Activated CD4-positive, alpha-beta memory T cell treated with anti-CD3 and anti-CD28 coated beads, Interleukin-2, amount 10 ng/mL, durations not matched to agents 7 days and 5 days (primary cell): ENCODE data around the gene LAIR2. TPM values are rescaled to one million over a fixed set of nuclear protein-coding genes. Genes with fewer than 3 reads are reported as not detected.
A peak's percentile ranks its signal among the peaks of the same experiment; 100 is the strongest.

Source experiments
- CTCF ChIA-PET: fragments of 350-600 bp; sonication (Branson Sonifier 250); formaldehyde crosslinking; loops from one replicate; lab custom pipeline; 2021; ENCODE audit warnings: antibody characterized with exemption, inconsistent platforms; lab: Charles Lee
- POLR2A ChIA-PET: fragments of 350-600 bp; sonication (Branson Sonifier 250); formaldehyde crosslinking; loops from one replicate; lab custom pipeline; 2021; ENCODE audit warnings: antibody characterized with exemption; lab: Charles Lee
- DNase-seq: peaks from one replicate; pipeline ENCODE4 v3.0.0-alpha.2; 2020
- H3K27ac Mint-ChIP-seq: one replicate; pipeline ENCODE4 v1.8.0; 2021; ENCODE audit warnings: mild to moderate bottlenecking, mixed read lengths
- H3K27me3 Mint-ChIP-seq: one replicate; pipeline ENCODE4 v1.8.0; 2021; ENCODE audit warnings: mixed read lengths
- H3K36me3 Mint-ChIP-seq: one replicate; pipeline ENCODE4 v1.8.0; 2021; ENCODE audit warnings: low read depth, mixed read lengths
- H3K4me1 Mint-ChIP-seq: one replicate; pipeline ENCODE4 v1.8.0; 2021; ENCODE audit warnings: mixed read lengths
- H3K4me3 Mint-ChIP-seq: one replicate; pipeline ENCODE4 v1.8.0; 2021; ENCODE audit warnings: mild to moderate bottlenecking, mixed read lengths
- H3K9me3 Mint-ChIP-seq: one replicate; pipeline ENCODE4 v1.8.0; 2021; ENCODE audit warnings: mixed read lengths
- total RNA-seq, 2 experiments: library from RNA; stranded (reverse); gene quantifications; one replicate each; pipeline ENCODE4 v1.2.3, GENCODE V29; 2021

The LAIR2 gene
- total RNA-seq, 2 experiments from 2014 or later: 2.4 to 3.8 TPM

GRCh38 chr19:54533476-54533875, 30.8 kb downstream of the LAIR2 start:
- Mint-ChIP-seq H3K27me3 (peaks cover 52% of the 10 kb centered on the region), H3K9me3 (no peaks in the 10 kb centered on the region), H3K36me3 (peaks cover 11% of the 10 kb centered on the region), H3K4me3 (peak overlapping the region; percentile 61), H3K4me1 (peaks cover 47% of the 10 kb centered on the region), H3K27ac (peak overlapping the region; percentile 57)
- CTCF ChIA-PET: no interaction called here
- no peak for DNase-seq
- POLR2A ChIA-PET: interaction anchor here (1.3 kb wide), 1 partner anchor 10 kb away, joined by 5 read pairs; no protein-coding TSS in a partner anchor

DNA sequence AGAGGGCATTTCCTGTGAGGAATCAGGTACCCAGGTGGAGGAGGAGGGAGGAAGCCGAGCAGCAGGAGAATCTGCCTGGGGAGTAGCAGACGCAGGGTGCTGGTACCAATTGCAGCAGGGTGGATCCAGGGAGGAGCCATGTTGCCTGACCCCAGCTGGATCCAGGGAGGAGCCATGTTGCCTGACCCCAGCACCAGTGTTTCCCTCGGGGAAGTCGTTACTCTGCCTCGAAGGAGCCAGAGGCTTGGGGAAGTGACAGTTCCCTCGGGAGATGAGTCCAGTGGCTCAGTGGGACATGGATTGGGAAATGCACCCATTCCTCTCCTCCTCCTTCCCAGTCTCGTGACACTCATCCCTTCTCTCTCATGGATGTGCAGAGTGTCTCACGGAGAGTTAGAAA, 31.5 kb downstream of the LAIR2 start:
- POLR2A ChIA-PET: no interaction called here
- CTCF ChIA-PET: no interaction called here
- H3K9me3 Mint-ChIP-seq: no peaks in the 10 kb centered on the region
- peaks cover 14% of the 10 kb centered on the region for H3K36me3 Mint-ChIP-seq
- peaks cover 41% of the 10 kb centered on the region for H3K4me1 Mint-ChIP-seq
- DNase-seq: no peak
- no peak overlapping the region for H3K27ac Mint-ChIP-seq
- H3K27me3 Mint-ChIP-seq: peaks cover 48% of the 10 kb centered on the region
- H3K4me3 Mint-ChIP-seq: peak overlapping the region; percentile 61

GRCh38 chr19:54535601-54536000, 33.0 kb downstream of the LAIR2 start:
- Mint-ChIP-seq H3K27ac (no peak overlapping the region), H3K27me3 (peaks cover 42% of the 10 kb centered on the region), H3K4me3 (no peak overlapping the region), H3K4me1 (peaks cover 40% of the 10 kb centered on the region), H3K36me3 (peaks cover 16% of the 10 kb centered on the region), H3K9me3 (no peaks in the 10 kb centered on the region)
- ChIA-PET POLR2A (no interaction called here), CTCF (no interaction called here)
- no peak for DNase-seq

GRCh38 chr19:54536956-54537355, 34.3 kb downstream of the LAIR2 start:
- ChIA-PET CTCF (no interaction called here), POLR2A (no interaction called here)
- peaks cover 35% of the 10 kb centered on the region for H3K27me3 Mint-ChIP-seq
- no peak overlapping the region for H3K4me3 Mint-ChIP-seq
- H3K9me3 Mint-ChIP-seq: no peaks in the 10 kb centered on the region
- peaks cover 20% of the 10 kb centered on the region for H3K36me3 Mint-ChIP-seq
- DNase-seq: no peak
- peaks cover 43% of the 10 kb centered on the region for H3K4me1 Mint-ChIP-seq
- H3K27ac Mint-ChIP-seq: no peak overlapping the region

- Mint-ChIP-seq H3K4me3 (no peak overlapping the region), H3K36me3 (peaks cover 24% of the 10 kb centered on the region), H3K27me3 (peaks cover 22% of the 10 kb centered on the region), H3K4me1 (peaks cover 27% of the 10 kb centered on the region), H3K27ac (peak overlapping the region; percentile 55), H3K9me3 (peaks cover 5% of the 10 kb centered on the region)
- POLR2A ChIA-PET: no interaction called here
- no peak for DNase-seq
- CTCF ChIA-PET: no interaction called here
Measured at GRCh38 chr19:54541712-54542111, 39.1 kb downstream of the LAIR2 start.

DNA sequence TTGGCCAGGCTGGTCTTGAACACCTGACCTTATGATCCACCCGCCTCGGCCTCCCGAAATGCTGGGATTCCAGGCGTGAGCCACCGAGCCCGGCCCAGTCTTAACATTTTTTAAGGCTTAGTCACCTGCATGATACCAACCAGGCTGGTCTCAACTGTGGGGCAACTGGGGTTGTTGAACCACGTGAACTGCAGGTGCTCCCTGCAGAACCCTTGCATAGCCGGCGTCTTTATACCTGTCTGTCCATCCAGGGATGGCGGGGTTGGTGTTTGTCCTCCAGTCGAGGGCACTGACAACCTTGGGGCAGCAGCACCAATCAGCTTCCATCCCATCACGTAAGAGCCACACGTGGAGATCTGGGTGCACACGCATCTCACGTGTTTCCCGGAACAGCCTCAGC, 46.2 kb downstream of the LAIR2 start:
- CTCF ChIA-PET: no interaction called here

DNA sequence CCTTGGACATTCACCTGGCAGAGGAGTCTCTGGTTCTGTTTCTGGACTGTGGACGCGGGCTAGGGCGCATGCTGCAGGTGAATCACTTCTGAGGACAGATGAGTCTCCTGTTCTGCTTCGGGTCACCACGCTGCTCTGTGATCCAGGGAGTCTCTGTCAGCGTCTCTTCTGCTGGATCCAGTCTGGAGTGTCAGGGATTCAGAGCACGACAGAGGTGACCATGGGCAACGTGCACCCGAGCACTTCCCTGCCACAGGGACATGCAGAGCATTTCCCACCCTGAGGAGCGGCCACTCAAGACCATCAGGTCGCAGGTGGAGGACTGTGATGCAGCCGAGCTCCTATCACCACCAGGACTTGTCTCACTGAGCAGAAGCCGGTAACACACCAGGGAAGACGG, 46.6 kb downstream of the LAIR2 start:
- POLR2A ChIA-PET: no interaction called here
- peaks cover 2% of the 10 kb centered on the region for H3K36me3 Mint-ChIP-seq
- CTCF ChIA-PET: no interaction called here
- no peak overlapping the region for H3K27ac Mint-ChIP-seq
- peaks cover 13% of the 10 kb centered on the region for H3K4me1 Mint-ChIP-seq
- no peak overlapping the region for H3K4me3 Mint-ChIP-seq
- peaks cover 17% of the 10 kb centered on the region for H3K27me3 Mint-ChIP-seq
- peaks cover 8% of the 10 kb centered on the region for H3K9me3 Mint-ChIP-seq
- DNase-seq: no peak

More for the DNA sequence above, 46.2 kb downstream of the LAIR2 start:
- Mint-ChIP-seq H3K27ac (no peak overlapping the region), H3K27me3 (peaks cover 19% of the 10 kb centered on the region), H3K4me3 (no peak overlapping the region), H3K36me3 (peaks cover 4% of the 10 kb centered on the region), H3K4me1 (peaks cover 14% of the 10 kb centered on the region), H3K9me3 (peaks cover 10% of the 10 kb centered on the region)
- DNase-seq: no peak
- POLR2A ChIA-PET: no interaction called here

DNA sequence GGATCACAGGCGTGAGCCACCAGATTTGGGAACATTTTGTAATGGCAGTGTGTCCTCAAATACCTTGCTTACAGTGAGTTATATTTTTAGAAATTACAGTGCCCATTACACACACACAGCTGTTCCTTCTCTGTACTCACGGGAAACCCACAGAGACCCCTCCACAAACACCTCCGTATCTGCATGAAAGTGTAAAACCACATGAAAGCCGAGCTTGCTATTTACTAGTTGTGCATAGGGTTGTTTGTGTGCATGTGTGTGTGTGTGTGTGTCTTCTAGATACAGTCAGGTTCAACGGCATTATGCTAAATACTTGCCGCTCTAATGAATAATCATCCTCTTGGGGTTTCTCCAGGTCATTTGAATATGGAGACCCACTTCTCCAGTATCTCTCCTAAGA, 48.7 kb downstream of the LAIR2 start:
- Mint-ChIP-seq H3K27ac (no peak overlapping the region), H3K4me3 (no peak overlapping the region), H3K4me1 (peaks cover 12% of the 10 kb centered on the region), H3K36me3 (no peaks in the 10 kb centered on the region), H3K9me3 (peaks cover 6% of the 10 kb centered on the region), H3K27me3 (peaks cover 15% of the 10 kb centered on the region)
- POLR2A ChIA-PET: no interaction called here
- CTCF ChIA-PET: no interaction called here
- DNase-seq: no peak

DNA sequence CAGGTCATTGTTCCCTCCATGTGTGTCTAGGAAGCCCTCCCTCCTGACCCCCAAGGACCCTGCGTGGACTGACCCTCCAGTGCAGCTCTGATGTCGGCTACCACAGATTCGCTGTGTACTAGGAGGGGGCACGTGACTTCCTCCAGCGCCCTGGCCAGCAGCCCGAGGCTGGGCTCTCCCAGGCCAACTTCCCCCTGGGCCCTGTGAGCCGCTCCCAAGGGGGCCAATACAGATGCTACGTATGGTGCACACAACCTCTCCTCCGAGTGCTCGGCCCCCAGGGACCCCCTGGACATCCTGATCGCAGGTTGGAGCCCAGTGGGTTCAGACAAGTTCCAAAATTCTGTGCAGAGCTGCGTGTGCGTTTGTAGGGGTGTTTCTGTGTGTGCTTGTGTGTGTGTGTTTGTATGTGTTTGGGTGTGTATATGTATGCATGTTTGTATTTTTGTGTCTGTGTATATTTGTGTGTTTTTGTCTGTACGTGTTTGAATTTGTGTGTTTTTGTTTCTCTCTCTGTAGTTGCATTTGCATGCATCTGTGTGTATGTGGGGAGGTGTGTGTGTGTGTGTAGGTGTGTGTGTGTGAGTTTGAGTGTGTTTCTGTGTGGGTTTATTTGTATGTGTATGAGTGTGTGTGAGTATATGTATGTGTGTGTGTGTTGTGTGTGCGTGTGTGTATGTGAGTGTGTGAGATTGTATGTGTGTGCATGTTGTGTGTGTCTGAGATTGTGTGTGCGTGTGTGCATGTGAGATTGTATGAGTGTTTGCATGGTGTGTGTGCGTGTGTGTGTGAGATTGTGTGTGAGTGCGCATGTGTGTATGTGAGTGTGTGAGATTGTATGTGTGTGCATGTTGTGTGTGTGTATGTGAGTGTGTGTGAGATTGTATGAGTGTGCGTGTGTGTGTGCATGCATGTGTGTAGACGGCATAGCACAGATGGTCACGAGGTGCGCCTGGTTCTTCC, 49.6 kb downstream of the LAIR2 start:
- H3K9me3 Mint-ChIP-seq: peaks cover 6% of the 10 kb centered on the region
- DNase-seq: no peak
- ChIA-PET POLR2A (no interaction called here), CTCF (no interaction called here)
- peaks cover 12% of the 10 kb centered on the region for H3K4me1 Mint-ChIP-seq
- H3K27ac Mint-ChIP-seq: no peak overlapping the region
- peaks cover 13% of the 10 kb centered on the region for H3K27me3 Mint-ChIP-seq
- no peak overlapping the region for H3K4me3 Mint-ChIP-seq
- no peaks in the 10 kb centered on the region for H3K36me3 Mint-ChIP-seq

- Mint-ChIP-seq H3K4me1 (peaks cover 12% of the 10 kb centered on the region), H3K27me3 (peaks cover 13% of the 10 kb centered on the region), H3K9me3 (peaks cover 6% of the 10 kb centered on the region), H3K27ac (no peak overlapping the region), H3K36me3 (no peaks in the 10 kb centered on the region), H3K4me3 (no peak overlapping the region)
- ChIA-PET CTCF (no interaction called here), POLR2A (no interaction called here)
- no peak for DNase-seq
Measured at GRCh38 chr19:54552913-54553310, 50.3 kb downstream of the LAIR2 start.

- peaks cover 19% of the 10 kb centered on the region for H3K27me3 Mint-ChIP-seq
- ChIA-PET POLR2A (no interaction called here), CTCF (no interaction called here)
- peaks cover 12% of the 10 kb centered on the region for H3K4me1 Mint-ChIP-seq
- no peak for DNase-seq
- no peak overlapping the region for H3K27ac Mint-ChIP-seq
- H3K4me3 Mint-ChIP-seq: no peak overlapping the region
- H3K36me3 Mint-ChIP-seq: no peaks in the 10 kb centered on the region
- H3K9me3 Mint-ChIP-seq: peaks cover 6% of the 10 kb centered on the region
Measured at GRCh38 chr19:54554006-54554405, 51.4 kb downstream of the LAIR2 start.

GRCh38 chr19:54554896-54555295, 52.3 kb downstream of the LAIR2 start:
- Mint-ChIP-seq H3K36me3 (no peaks in the 10 kb centered on the region), H3K9me3 (peaks cover 6% of the 10 kb centered on the region), H3K27ac (no peak overlapping the region), H3K27me3 (peaks cover 19% of the 10 kb centered on the region), H3K4me1 (peaks cover 12% of the 10 kb centered on the region), H3K4me3 (no peak overlapping the region)
- no peak for DNase-seq
- CTCF ChIA-PET: no interaction called here
- POLR2A ChIA-PET: no interaction called here

DNA sequence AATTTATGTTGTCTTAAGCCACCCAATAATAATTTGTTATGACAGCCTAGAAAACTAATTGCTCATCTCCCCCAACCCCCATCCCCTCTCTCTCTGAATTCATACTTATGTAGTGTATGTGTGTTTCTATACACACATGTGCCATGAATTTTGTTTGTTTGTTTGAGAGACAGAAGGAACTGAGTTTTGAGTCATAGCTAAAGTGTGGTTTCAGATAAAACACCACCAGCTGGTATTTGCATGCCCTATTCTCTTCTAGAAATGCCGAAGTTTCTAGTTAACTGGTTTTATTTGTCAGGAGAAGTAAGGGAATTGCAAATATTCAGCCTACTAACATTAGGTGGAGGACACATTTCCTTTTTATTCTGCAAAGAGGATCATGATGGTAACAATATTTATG, 53.6 kb downstream of the LAIR2 start:
- DNase-seq: no peak
- ChIA-PET POLR2A (no interaction called here), CTCF (interaction anchor here (1.2 kb wide), 1 partner anchor 120 kb away, joined by 3 read pairs; no protein-coding TSS in a partner anchor)
- H3K4me1 Mint-ChIP-seq: peaks cover 7% of the 10 kb centered on the region
- peaks cover 6% of the 10 kb centered on the region for H3K9me3 Mint-ChIP-seq
- peaks cover 16% of the 10 kb centered on the region for H3K27me3 Mint-ChIP-seq
- H3K36me3 Mint-ChIP-seq: no peaks in the 10 kb centered on the region
- no peak overlapping the region for H3K27ac Mint-ChIP-seq
- no peak overlapping the region for H3K4me3 Mint-ChIP-seq

- no peak overlapping the region for H3K4me3 Mint-ChIP-seq
- peaks cover 6% of the 10 kb centered on the region for H3K27me3 Mint-ChIP-seq
- ChIA-PET POLR2A (no interaction called here), CTCF (no interaction called here)
- DNase-seq: no peak
- no peaks in the 10 kb centered on the region for H3K36me3 Mint-ChIP-seq
- H3K4me1 Mint-ChIP-seq: no peaks in the 10 kb centered on the region
- no peaks in the 10 kb centered on the region for H3K9me3 Mint-ChIP-seq
- no peak overlapping the region for H3K27ac Mint-ChIP-seq
Measured at GRCh38 chr19:54558339-54558738, 55.7 kb downstream of the LAIR2 start.
